Measurements from ENCODE around the gene SPOPL.

GRCh38 chr2:138596403-138596802, 94.8 kb downstream of the SPOPL start:
- TF ChIP-seq CTCF (IDR thresholded peaks at IDR 0.05) (no peak), POLR2A (IDR thresholded peaks at IDR 0.05) (no peak)
